ENCODE data around the gene PARD3B.

GRCh38 chr2:204683384-204683783 lies 138.1 kb downstream of the PARD3B start:
- no peak for TF ChIP-seq EZH2 (IDR thresholded peaks at IDR 0.05; ENCODE audit: low read depth)
- TF ChIP-seq, protein P1, sequence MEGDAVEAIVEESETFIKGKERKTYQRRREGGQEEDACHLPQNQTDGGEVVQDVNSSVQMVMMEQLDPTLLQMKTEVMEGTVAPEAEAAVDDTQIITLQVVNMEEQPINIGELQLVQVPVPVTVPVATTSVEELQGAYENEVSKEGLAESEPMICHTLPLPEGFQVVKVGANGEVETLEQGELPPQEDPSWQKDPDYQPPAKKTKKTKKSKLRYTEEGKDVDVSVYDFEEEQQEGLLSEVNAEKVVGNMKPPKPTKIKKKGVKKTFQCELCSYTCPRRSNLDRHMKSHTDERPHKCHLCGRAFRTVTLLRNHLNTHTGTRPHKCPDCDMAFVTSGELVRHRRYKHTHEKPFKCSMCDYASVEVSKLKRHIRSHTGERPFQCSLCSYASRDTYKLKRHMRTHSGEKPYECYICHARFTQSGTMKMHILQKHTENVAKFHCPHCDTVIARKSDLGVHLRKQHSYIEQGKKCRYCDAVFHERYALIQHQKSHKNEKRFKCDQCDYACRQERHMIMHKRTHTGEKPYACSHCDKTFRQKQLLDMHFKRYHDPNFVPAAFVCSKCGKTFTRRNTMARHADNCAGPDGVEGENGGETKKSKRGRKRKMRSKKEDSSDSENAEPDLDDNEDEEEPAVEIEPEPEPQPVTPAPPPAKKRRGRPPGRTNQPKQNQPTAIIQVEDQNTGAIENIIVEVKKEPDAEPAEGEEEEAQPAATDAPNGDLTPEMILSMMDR (conservative IDR thresholded peaks at IDR 0.05): no peak

Measured in PC-9 (cell line).